K562 (cell line): Measurements from ENCODE around the gene SGMS1. TPM values are rescaled to one million over a fixed set of nuclear protein-coding genes. Genes with fewer than 3 reads are reported as not detected.

Experiments
- ATAC-seq: fragments of 200-7000 bp; cut with Tn5 transposase; 3 replicates; pipeline ENCODE4 v1.9.1; 2020; ENCODE audit warnings: moderate library complexity
- BruUV-seq: library from RNA; stranded (reverse); fragments of 400-500 nt; replicated peaks from 2 replicates; lab custom pipeline; 2021; lab: Mats Ljungman, UMichigan
- CTCF ChIA-PET: fragments of 300-600 bp; formaldehyde crosslinking; extraction: SDS; loops from one replicate; lab custom pipeline; 2021; ENCODE audit warnings: low intra/inter-chr PET ratio; lab: Yijun Ruan, JAX
- POLR2A ChIA-PET: fragments of 300-600, 350-650 bp; sonication (Branson Sonifier 250); formaldehyde crosslinking; extraction: SDS; loops from one replicate; lab custom pipeline; 2021; ENCODE audit warnings: antibody characterized with exemption, inconsistent platforms; lab: Yijun Ruan, JAX
- DNase-seq, 4 experiments: peaks; one replicate each; pipeline versions ENCODE4 v3.0.0 to v3.0.0-alpha.2; 2011 to 2018; ENCODE audit warnings: low spot score in 3 of 4, mixed read lengths in 3 of 4; ENCODE audit errors: extremely low read depth in 1 of 4
- FAIRE-seq: peaks from 2 replicates; lab custom pipeline; 2011; peaks lifted over from hg19 to GRCh38; lab: Jason Lieb, UNC
- H2AFZ ChIP-seq: 2 replicates; pipeline ENCODE4 v1.6.0; 2011; ENCODE audit warnings: low read depth, low read length, control low read depth, inconsistent platforms
- H3K27ac ChIP-seq: fragments of 200-600 bp; 3 replicates; pipeline ENCODE4 v1.8.0; 2011; ENCODE audit warnings: low read depth, mild to moderate bottlenecking, control low read depth, inconsistent platforms, low read length, moderate library complexity, mixed read lengths; ENCODE audit errors: extremely low read depth
- H3K27me3 ChIP-seq, 2 experiments: fragments of 300-600 bp in 1 of 2; 2 replicates in 1 of 2; 3 replicates in 1 of 2; pipeline versions ENCODE4 v1.6.0 to v1.8.0; 2011; ENCODE audit warnings: inconsistent platforms in 2 of 2, low read length in 2 of 2, mild to moderate bottlenecking in 1 of 2, mixed read lengths in 1 of 2, moderate library complexity in 1 of 2; ENCODE audit not compliant: control insufficient read depth in 2 of 2, insufficient read depth in 2 of 2
- H3K36me3 ChIP-seq: fragments of 300-600 bp; 3 replicates; pipeline ENCODE4 v1.8.0; 2011; ENCODE audit warnings: mild to moderate bottlenecking, low read length, inconsistent platforms; ENCODE audit not compliant: control insufficient read depth, insufficient read depth
- H3K4me1 ChIP-seq, 2 experiments: fragments of 200-600 bp in 1 of 2; replicated peaks in 1 of 2; 2 replicates in 1 of 2; 3 replicates in 1 of 2; pipeline versions ENCODE4 v1.5.1 to v1.8.0; 2011; ENCODE audit warnings: inconsistent platforms in 2 of 2, low read length in 2 of 2, mild to moderate bottlenecking in 1 of 2, mixed read lengths in 1 of 2, moderate library complexity in 1 of 2; ENCODE audit not compliant: control insufficient read depth in 2 of 2, insufficient read depth in 2 of 2
- H3K4me2 ChIP-seq: 2 replicates; pipeline ENCODE4 v1.6.1; 2011; ENCODE audit warnings: low read length, control low read depth, inconsistent platforms, mixed read lengths; ENCODE audit not compliant: insufficient read depth
- H3K4me3 ChIP-seq: fragments of 200-600 bp; sonication (generic), shearing (Covaris generic); 2 replicates; pipeline ENCODE4 v1.5.1; 2016; ENCODE audit warnings: control low read depth, inconsistent platforms
- H3K79me2 ChIP-seq: fragments of 200-600 bp; 3 replicates; pipeline ENCODE4 v1.8.0; 2011; ENCODE audit warnings: low read length, inconsistent platforms; ENCODE audit not compliant: control insufficient read depth, insufficient read depth
- H3K9ac ChIP-seq, 2 experiments: 2 replicates each; pipeline versions ENCODE4 v1.6.0 to v1.6.1; 2011; ENCODE audit warnings: low read depth in 2 of 2, low read length in 2 of 2, control low read depth in 1 of 2, inconsistent platforms in 1 of 2, mild to moderate bottlenecking in 1 of 2, mixed read lengths in 1 of 2; ENCODE audit not compliant: insufficient read depth in 1 of 2
- H3K9me1 ChIP-seq: one replicate; pipeline ENCODE4 v1.6.0; 2011; ENCODE audit warnings: inconsistent platforms, mild to moderate bottlenecking, low read length, moderate library complexity; ENCODE audit not compliant: control insufficient read depth, insufficient read depth
- H3K9me3 ChIP-seq: replicated peaks from 2 replicates; pipeline ENCODE4 v1.5.1; 2011; ENCODE audit warnings: low read depth, low read length, inconsistent platforms; ENCODE audit not compliant: control insufficient read depth, insufficient read depth
- H4K20me1 ChIP-seq: replicated peaks from 2 replicates; pipeline ENCODE4 v1.6.1; 2011; ENCODE audit warnings: low read length, inconsistent platforms, mixed read lengths; ENCODE audit not compliant: control insufficient read depth, insufficient read depth
- ARID2 ChIP-seq: fragments of 450-650 bp; IDR thresholded peaks from 2 replicates; pipeline ENCODE4 v1.6.1; 2017; ENCODE audit warnings: antibody characterized with exemption, mild to moderate bottlenecking
- CBX3 ChIP-seq, 2 experiments: IDR thresholded peaks; 1 replicate in 1 of 2; 2 replicates in 1 of 2; pipeline ENCODE4 v1.6.1; 2012; ENCODE audit warnings: inconsistent platforms in 2 of 2, low read length in 2 of 2, borderline replicate concordance in 1 of 2, control low read depth in 1 of 2
- DEAF1 ChIP-seq: fragments of 450-650 bp; formaldehyde crosslinking; IDR thresholded peaks from 2 replicates; pipeline ENCODE4 v1.4.0; 2020; ENCODE audit warnings: mild to moderate bottlenecking, moderate library complexity
- HDAC6 ChIP-seq: IDR thresholded peaks from 2 replicates; pipeline ENCODE4 v1.6.1; 2012; ENCODE audit warnings: low read depth, mild to moderate bottlenecking, control low read depth, inconsistent platforms, low read length, moderate library complexity
- MTA1 ChIP-seq: fragments of 450-650 bp; IDR thresholded peaks from 2 replicates; pipeline ENCODE4 v1.6.1; 2017; ENCODE audit warnings: borderline replicate concordance
- POLR2AphosphoS2 ChIP-seq: IDR thresholded peaks from 2 replicates; pipeline ENCODE4 v1.6.1; 2012; ENCODE audit warnings: low read length, improper control_type of control experiment
- TAF7 ChIP-seq: fragments of 450-650 bp; IDR thresholded peaks from 2 replicates; pipeline ENCODE4 v1.6.1; 2016; ENCODE audit warnings: missing genetic modification characterization, missing compliant biosample characterization
- ZBTB12 ChIP-seq: fragments of 250-450 bp; sonication (Bioruptor Pico); IDR thresholded peaks from 2 replicates; pipeline ENCODE4 v1.4.0; 2020
- ZNF668 ChIP-seq: fragments of 250-450 bp; sonication (Bioruptor Pico); IDR thresholded peaks from 2 replicates; pipeline ENCODE4 v1.8.0; 2022; ENCODE audit warnings: mild to moderate bottlenecking, inconsistent platforms
- whole genome bisulfite sequencing: fragments of 100-300 bp; shearing (Covaris generic); methylation state at CpG from one replicate; pipeline ENCODE4 v1.1.6; 2016; ENCODE audit warnings: low coverage, mixed read lengths; ENCODE audit not compliant: insufficient coverage; ENCODE audit errors: missing lambda C conversion rate; 5-methylcytosine and 5-hydroxymethylcytosine counted together
- in situ Hi-C: fragments of 300-500 bp; cut with MboI; formaldehyde crosslinking; loops from 4 replicates; pipeline ENCODE4 v1.15.0; 2018; ENCODE audit warnings: inconsistent platforms, mixed read lengths
- intact Hi-C: fragments of 100-400 bp; cut with micrococcal nuclease; formaldehyde crosslinking; loops from 2 replicates; pipeline ENCODE4 v1.14.2; 2022
- polyA plus RNA-seq, 8 experiments: library from polyadenylated mRNA; depleted of rRNA in 4 of 8; stranded (reverse) in 5 of 8; unstranded in 3 of 8; fragments of >200 nt; fragmentation: Nextera tagmentation in 2 of 8; fragmentation: Illumina TruSeq in 1 of 8; extraction: Ambion mirVana in 2 of 8; extraction: Trizol in 1 of 8; gene quantifications; 2 replicates each; pipeline versions ENCODE4 v1.2.1 to v1.2.3, GENCODE V29; 2011 to 2014; ENCODE audit warnings: inconsistent platforms in 1 of 8, missing spikeins in 1 of 8
- total RNA-seq, 7 experiments: library from RNA; depleted of rRNA in 6 of 7; stranded (reverse); fragments of >200 nt in 6 of 7; fragmentation: Illumina TruSeq in 2 of 7; extraction: Trizol in 2 of 7; gene quantifications; 2 replicates each; pipeline versions ENCODE4 v1.2.1 to v1.2.3, GENCODE V29; 2011 to 2021; ENCODE audit warnings: low replicate concordance in 1 of 7
- TF ChIP-seq, protein P1 (sequence below): IDR thresholded peaks from 2 replicates; pipeline ENCODE4 v1.6.1; 2011; ENCODE audit not compliant: insufficient read length; ENCODE audit errors: extremely low read depth
- TF ChIP-seq, protein P2 (sequence below): fragments of 450-650 bp; conservative IDR thresholded peaks from 2 replicates; pipeline ENCODE4 v1.6.1; 2016; ENCODE audit warnings: missing genetic modification characterization, low read depth, mild to moderate bottlenecking, missing compliant biosample characterization, moderate library complexity
- TF ChIP-seq, protein P3 (sequence below): sonication (generic); formaldehyde crosslinking; IDR thresholded peaks from 2 replicates; pipeline ENCODE4 v1.8.0; 2023; ENCODE audit warnings: missing genetic modification reagents, mild to moderate bottlenecking, borderline replicate concordance

Gene SGMS1
- total and polyA plus RNA-seq, 9 of the 15 experiments (the other 6 are each of a cell fraction or from before 2014, with no cell fraction given), result 22.6 to 232 (median 82.2) TPM

GRCh38 chr10:50561816-50562215, 61.9 kb downstream of the SGMS1 start:
- peak; percentile 52 for ATAC-seq
- Histone ChIP-seq H3K36me3 (peaks cover 23% of the 10 kb centered on the region), H3K79me2 (peaks cover 88% of the 10 kb centered on the region), H2AFZ (no peak overlapping the region), H3K27me3 (no peaks in the 10 kb centered on the region), H3K9ac (no peak overlapping the region), H3K4me2 (no peak overlapping the region), H3K4me1 (peaks cover 26 to 64% of the 10 kb centered on the region in 2 experiments), H3K27ac (peak overlapping the region; percentile 3; the same call in 1 of the 3 replicates), H3K4me3 (no peak overlapping the region), H3K9me3 (no peaks in the 10 kb centered on the region), H3K9me1 (no peaks in the 10 kb centered on the region), H4K20me1 (no peaks in the 10 kb centered on the region)
- FAIRE-seq, result peak; percentile 78
- ChIA-PET CTCF (interaction anchor here (2.3 to 2.4 kb wide), 2 partner anchors 61 to 64 kb away, joined by 8 to 9 read pairs; no protein-coding TSS in a partner anchor), POLR2A (interaction anchor here (1.2 kb wide), 1 partner anchor 15 kb away, joined by 4 read pairs; no protein-coding TSS in a partner anchor)
- in situ Hi-C loops, result no loop called here
- intact Hi-C loops, result loop anchor here (1.0 kb wide), 1 partner anchor 60 kb away; no protein-coding TSS in a partner anchor
- 31% methylated on average over 2 of the region's 2 CpGs for WGBS
- peak; percentile 50 to 69 (median 53) for DNase-seq
- BruUV-seq, result no TSS peak
- peak; percentile 86 for TF ChIP-seq DEAF1 (CRISPR knock-in tag)
- TF ChIP-seq, protein P1, sequence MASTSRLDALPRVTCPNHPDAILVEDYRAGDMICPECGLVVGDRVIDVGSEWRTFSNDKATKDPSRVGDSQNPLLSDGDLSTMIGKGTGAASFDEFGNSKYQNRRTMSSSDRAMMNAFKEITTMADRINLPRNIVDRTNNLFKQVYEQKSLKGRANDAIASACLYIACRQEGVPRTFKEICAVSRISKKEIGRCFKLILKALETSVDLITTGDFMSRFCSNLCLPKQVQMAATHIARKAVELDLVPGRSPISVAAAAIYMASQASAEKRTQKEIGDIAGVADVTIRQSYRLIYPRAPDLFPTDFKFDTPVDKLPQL, result no peak
- no peak for TF ChIP-seq MTA1
- no peak for TF ChIP-seq CBX3 (IDR thresholded peaks at IDR 0.05; ENCODE audit: borderline replicate concordance in 1 of 2, low read length in 2 of 2)
- no peak for TF ChIP-seq ZBTB12 (CRISPR knock-in tag)
- TF ChIP-seq, protein P2, sequence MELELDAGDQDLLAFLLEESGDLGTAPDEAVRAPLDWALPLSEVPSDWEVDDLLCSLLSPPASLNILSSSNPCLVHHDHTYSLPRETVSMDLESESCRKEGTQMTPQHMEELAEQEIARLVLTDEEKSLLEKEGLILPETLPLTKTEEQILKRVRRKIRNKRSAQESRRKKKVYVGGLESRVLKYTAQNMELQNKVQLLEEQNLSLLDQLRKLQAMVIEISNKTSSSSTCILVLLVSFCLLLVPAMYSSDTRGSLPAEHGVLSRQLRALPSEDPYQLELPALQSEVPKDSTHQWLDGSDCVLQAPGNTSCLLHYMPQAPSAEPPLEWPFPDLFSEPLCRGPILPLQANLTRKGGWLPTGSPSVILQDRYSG (tag), result no peak
- TF ChIP-seq ZNF668 (CRISPR knock-in tag), result no peak
- no peak for TF ChIP-seq HDAC6
- TF ChIP-seq, protein P3, sequence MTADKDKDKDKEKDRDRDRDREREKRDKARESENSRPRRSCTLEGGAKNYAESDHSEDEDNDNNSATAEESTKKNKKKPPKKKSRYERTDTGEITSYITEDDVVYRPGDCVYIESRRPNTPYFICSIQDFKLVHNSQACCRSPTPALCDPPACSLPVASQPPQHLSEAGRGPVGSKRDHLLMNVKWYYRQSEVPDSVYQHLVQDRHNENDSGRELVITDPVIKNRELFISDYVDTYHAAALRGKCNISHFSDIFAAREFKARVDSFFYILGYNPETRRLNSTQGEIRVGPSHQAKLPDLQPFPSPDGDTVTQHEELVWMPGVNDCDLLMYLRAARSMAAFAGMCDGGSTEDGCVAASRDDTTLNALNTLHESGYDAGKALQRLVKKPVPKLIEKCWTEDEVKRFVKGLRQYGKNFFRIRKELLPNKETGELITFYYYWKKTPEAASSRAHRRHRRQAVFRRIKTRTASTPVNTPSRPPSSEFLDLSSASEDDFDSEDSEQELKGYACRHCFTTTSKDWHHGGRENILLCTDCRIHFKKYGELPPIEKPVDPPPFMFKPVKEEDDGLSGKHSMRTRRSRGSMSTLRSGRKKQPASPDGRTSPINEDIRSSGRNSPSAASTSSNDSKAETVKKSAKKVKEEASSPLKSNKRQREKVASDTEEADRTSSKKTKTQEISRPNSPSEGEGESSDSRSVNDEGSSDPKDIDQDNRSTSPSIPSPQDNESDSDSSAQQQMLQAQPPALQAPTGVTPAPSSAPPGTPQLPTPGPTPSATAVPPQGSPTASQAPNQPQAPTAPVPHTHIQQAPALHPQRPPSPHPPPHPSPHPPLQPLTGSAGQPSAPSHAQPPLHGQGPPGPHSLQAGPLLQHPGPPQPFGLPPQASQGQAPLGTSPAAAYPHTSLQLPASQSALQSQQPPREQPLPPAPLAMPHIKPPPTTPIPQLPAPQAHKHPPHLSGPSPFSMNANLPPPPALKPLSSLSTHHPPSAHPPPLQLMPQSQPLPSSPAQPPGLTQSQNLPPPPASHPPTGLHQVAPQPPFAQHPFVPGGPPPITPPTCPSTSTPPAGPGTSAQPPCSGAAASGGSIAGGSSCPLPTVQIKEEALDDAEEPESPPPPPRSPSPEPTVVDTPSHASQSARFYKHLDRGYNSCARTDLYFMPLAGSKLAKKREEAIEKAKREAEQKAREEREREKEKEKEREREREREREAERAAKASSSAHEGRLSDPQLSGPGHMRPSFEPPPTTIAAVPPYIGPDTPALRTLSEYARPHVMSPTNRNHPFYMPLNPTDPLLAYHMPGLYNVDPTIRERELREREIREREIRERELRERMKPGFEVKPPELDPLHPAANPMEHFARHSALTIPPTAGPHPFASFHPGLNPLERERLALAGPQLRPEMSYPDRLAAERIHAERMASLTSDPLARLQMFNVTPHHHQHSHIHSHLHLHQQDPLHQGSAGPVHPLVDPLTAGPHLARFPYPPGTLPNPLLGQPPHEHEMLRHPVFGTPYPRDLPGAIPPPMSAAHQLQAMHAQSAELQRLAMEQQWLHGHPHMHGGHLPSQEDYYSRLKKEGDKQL (CRISPR knock-in tag), result no peak
- no peak for TF ChIP-seq POLR2AphosphoS2
- no peak for TF ChIP-seq TAF7 (tag)
- peak; percentile 69 for TF ChIP-seq ARID2
